Left ventricle myocardium inferior (tissue), 1 donor: Measurements from ENCODE around the gene HOXB3. TPM values are rescaled to one million over a fixed set of nuclear protein-coding genes. Genes with fewer than 3 reads are reported as not detected.

ENCODE experiments used
- DNase-seq: peaks from one replicate; pipeline ENCODE4 v3.0.0-alpha.2; 2020
- H3K27ac ChIP-seq: fragments of 200-600 bp; replicated peaks from 2 replicates; pipeline ENCODE4 v1.8.0; 2021
- H3K27me3 ChIP-seq: fragments of 200-600 bp; 2 replicates; pipeline ENCODE4 v1.8.0; 2021; ENCODE audit warnings: low read depth
- H3K36me3 ChIP-seq: fragments of 200-600 bp; 2 replicates; pipeline ENCODE4 v1.8.0; 2021
- H3K4me1 ChIP-seq: fragments of 200-600 bp; 2 replicates; pipeline ENCODE4 v1.8.0; 2021
- H3K4me3 ChIP-seq: fragments of 200-600 bp; 2 replicates; pipeline ENCODE4 v1.8.0; 2021; ENCODE audit warnings: mild to moderate bottlenecking, moderate library complexity
- H3K9me3 ChIP-seq: fragments of 200-600 bp; replicated peaks from 2 replicates; pipeline ENCODE4 v1.8.0; 2021
- CTCF ChIP-seq: fragments of 200-600 bp; IDR thresholded peaks from 2 replicates; pipeline ENCODE4 v1.8.0; 2021; ENCODE audit warnings: antibody characterized with exemption, mild to moderate bottlenecking, borderline replicate concordance
- intact Hi-C: fragments of 100-400 bp; cut with micrococcal nuclease; formaldehyde crosslinking; loops from one replicate; pipeline ENCODE4 v1.11.0; 2022
- microRNA-seq: library from miRNA; unstranded; fragments of <30 nt; microRNA quantifications from one replicate; pipeline ENCODE4 v1.2.0, GENCODE V29; 2020
- total RNA-seq: library from RNA; stranded (reverse); fragmentation: NEBNext Ultra II Directional; extraction: Animal tissue kit (Norgen Biotek cat#: 25700); gene quantifications from one replicate; pipeline ENCODE4 v1.2.1, GENCODE V29; 2021
- donor health status: DM: no; HTN: yes; CAD: no; lungs with severe emphysema.

The HOXB3 gene
- total RNA-seq, 1 donor from 2014 or later, result 0.91 TPM

GRCh38 chr17:48499735-48500434 is 90.2 kb downstream of the HOXB3 start:
- intact Hi-C loops, result no loop called here
- TF ChIP-seq CTCF, result no peak

GRCh38 chr17:48499248-48499647 is 90.8 kb downstream of the HOXB3 start:
- H3K27me3 ChIP-seq, result peaks cover 94% of the 10 kb centered on the region
- no peaks in the 10 kb centered on the region for H3K36me3 ChIP-seq
- no peaks in the 10 kb centered on the region for H3K9me3 ChIP-seq
- H3K4me3 ChIP-seq, result no peak overlapping the region
- no peak for TF ChIP-seq CTCF
- intact Hi-C loops, result no loop called here
- no peak for DNase-seq
- no peak overlapping the region for H3K27ac ChIP-seq
- H3K4me1 ChIP-seq, result no peaks in the 10 kb centered on the region

More at GRCh38 chr17:48499735-48500434, 90.2 kb downstream of the HOXB3 start:
- H3K27me3 ChIP-seq, result peaks cover 94% of the 10 kb centered on the region
- no peak overlapping the region for H3K27ac ChIP-seq
- H3K9me3 ChIP-seq, result no peaks in the 10 kb centered on the region
- no peak overlapping the region for H3K4me3 ChIP-seq
- H3K36me3 ChIP-seq, result no peaks in the 10 kb centered on the region
- DNase-seq, result no peak
- H3K4me1 ChIP-seq, result no peaks in the 10 kb centered on the region

Small RNA genes within 50 kb of the gene (microRNA-seq; reads per million reads assigned to microRNA genes)
- not detected for gene MIR196A1

Other genes with a start within 250 kb of the HOXB3 start
- gene SKAP1, start 160.0 kb downstream of the HOXB3 start, total RNA-seq, result 0.27 TPM
- gene HOXB1, start 59.2 kb downstream of the HOXB3 start, total RNA-seq, result not detected
- 1.9 TPM for gene HOXB2, start 45.1 kb downstream of the HOXB3 start, total RNA-seq
- gene HOXB4, start 11.9 kb downstream of the HOXB3 start, total RNA-seq, result 0.25 TPM
- not detected for gene HOXB5, start 3.5 kb upstream of the HOXB3 start, total RNA-seq
- gene HOXB6, start 14.7 kb upstream of the HOXB3 start, total RNA-seq, result 0.66 TPM
- gene HOXB7, start 20.8 kb upstream of the HOXB3 start, total RNA-seq, result 0.16 TPM
- gene HOXB8, start 25.1 kb upstream of the HOXB3 start, total RNA-seq, result not detected
- gene HOXB9, start 36.1 kb upstream of the HOXB3 start, total RNA-seq, result not detected
- not detected for gene PRAC1, start 132.3 kb upstream of the HOXB3 start, total RNA-seq
- gene PRAC2, start 132.9 kb upstream of the HOXB3 start, total RNA-seq, result not detected
- not detected for gene HOXB13, start 138.5 kb upstream of the HOXB3 start, total RNA-seq
- gene TTLL6, start 227.0 kb upstream of the HOXB3 start, total RNA-seq, result not detected
- 312 TPM for gene CALCOCO2, start 240.8 kb upstream of the HOXB3 start, total RNA-seq